Lower lobe of right lung (tissue), 2 donors: ENCODE data around the gene PKNOX2. TPM values are rescaled to one million over a fixed set of nuclear protein-coding genes. Genes with fewer than 3 reads are reported as not detected.

Experiments used
- ATAC-seq, 2 donors: fragments of 200-7000 bp; cut with Tn5 transposase; one replicate each; pipeline ENCODE4 v1.9.1; 2020 to 2022; ENCODE audit warnings: mild to moderate bottlenecking in 2 of 2, moderate library complexity in 2 of 2
- DNase-seq: peaks from one replicate; pipeline ENCODE4 v3.0.0-alpha.2; 2020
- H3K27ac ChIP-seq: fragments of 200-600 bp; one replicate; pipeline ENCODE4 v1.8.0; 2022
- H3K27me3 ChIP-seq: fragments of 200-600 bp; one replicate; pipeline ENCODE4 v1.8.0; 2022; ENCODE audit warnings: low read depth
- H3K36me3 ChIP-seq: fragments of 200-600 bp; one replicate; pipeline ENCODE4 v1.8.0; 2022; ENCODE audit warnings: mild to moderate bottlenecking
- H3K4me1 ChIP-seq: fragments of 200-600 bp; one replicate; pipeline ENCODE4 v1.8.0; 2022
- H3K4me3 ChIP-seq: fragments of 200-600 bp; one replicate; pipeline ENCODE4 v1.8.0; 2022; ENCODE audit warnings: mild to moderate bottlenecking
- H3K9me3 ChIP-seq: fragments of 200-600 bp; one replicate; pipeline ENCODE4 v1.8.0; 2022
- CTCF ChIP-seq: fragments of 200-600 bp; IDR thresholded peaks from one replicate; pipeline ENCODE4 v1.8.0; 2022; ENCODE audit warnings: antibody characterized with exemption, mild to moderate bottlenecking
- intact Hi-C: fragments of 100-400 bp; cut with DNase I; formaldehyde crosslinking; loops from one replicate; pipeline ENCODE4 v1.11.0; 2022
- total RNA-seq: library from RNA; stranded (reverse); fragmentation: NEBNext Ultra II Directional; extraction: Animal tissue kit (Norgen Biotek cat#: 25700); gene quantifications from one replicate; pipeline ENCODE4 v1.2.1, GENCODE V29; 2021
- donor health status: DM: no; HTN: yes; CAD: no; lungs with severe emphysema.

Gene PKNOX2
- total RNA-seq, 1 donor from 2014 or later = 14.4 TPM

- Histone ChIP-seq H3K4me3 (no peak overlapping the region), H3K27ac (no peak overlapping the region), H3K9me3 (no peaks in the 10 kb centered on the region), H3K27me3 (peaks cover 18% of the 10 kb centered on the region), H3K36me3 (no peaks in the 10 kb centered on the region), H3K4me1 (no peaks in the 10 kb centered on the region)
- no peak for DNase-seq
- ATAC-seq = no peak
- no peak for TF ChIP-seq CTCF
- intact Hi-C loops = no loop called here
Measured at GRCh38 chr11:125157953-125158680, 6.4 kb upstream of the PKNOX2 start.

DNA sequence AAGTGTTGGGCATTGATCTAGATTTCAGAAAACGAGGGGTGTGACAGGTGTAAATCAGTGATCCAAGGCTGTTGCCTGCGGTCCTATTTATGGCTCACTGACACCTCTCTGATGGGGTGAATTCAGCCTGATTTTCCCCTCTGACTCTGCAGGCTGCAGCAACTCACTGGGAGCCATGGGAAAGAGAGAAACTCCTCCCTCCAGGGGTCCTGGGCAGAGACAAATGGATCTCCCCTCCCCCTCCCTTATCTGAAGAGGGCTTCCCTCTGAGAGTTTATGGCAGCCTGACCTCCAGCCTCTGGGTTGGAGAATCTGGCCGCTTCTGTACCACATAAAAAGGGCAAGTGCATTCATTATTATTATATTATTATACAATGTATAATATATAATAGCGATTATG, 1.8 kb upstream of the PKNOX2 start:
- ATAC-seq = no peak
- no peaks in the 10 kb centered on the region for H3K9me3 ChIP-seq
- H3K27ac ChIP-seq = no peak overlapping the region
- intact Hi-C loops = no loop called here
- peaks cover 24% of the 10 kb centered on the region for H3K4me1 ChIP-seq
- TF ChIP-seq CTCF = no peak
- no peak for DNase-seq
- no peak overlapping the region for H3K4me3 ChIP-seq
- H3K27me3 ChIP-seq = peaks cover 48% of the 10 kb centered on the region
- H3K36me3 ChIP-seq = no peaks in the 10 kb centered on the region

- no peak for DNase-seq
- intact Hi-C loops = no loop called here
- Histone ChIP-seq H3K27ac (peak overlapping the region; percentile 36), H3K36me3 (no peaks in the 10 kb centered on the region), H3K4me1 (peaks cover 26% of the 10 kb centered on the region), H3K4me3 (no peak overlapping the region), H3K9me3 (no peaks in the 10 kb centered on the region), H3K27me3 (peaks cover 53% of the 10 kb centered on the region)
- ATAC-seq = no peak
- TF ChIP-seq CTCF = no peak
Measured at GRCh38 chr11:125163431-125164063, 1.0 kb upstream of the PKNOX2 start.

DNA sequence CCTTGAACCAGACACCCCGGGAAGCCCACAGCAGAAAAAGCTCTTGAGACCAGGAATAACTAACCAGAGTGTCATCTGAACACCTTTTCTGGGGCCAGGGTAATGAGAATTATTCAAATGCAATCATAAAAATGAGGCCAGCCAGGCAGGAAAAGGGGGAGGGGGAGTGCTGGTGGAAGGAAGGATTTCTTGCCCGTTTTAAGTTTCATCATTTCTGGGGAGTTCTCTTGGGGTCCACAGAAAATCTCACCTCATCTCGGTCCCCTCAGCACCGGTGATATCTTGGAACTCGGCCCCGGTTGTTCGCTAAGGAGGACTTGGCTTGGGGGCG, 495 bp upstream of the PKNOX2 start:
- Histone ChIP-seq H3K27me3 (peaks cover 53% of the 10 kb centered on the region), H3K9me3 (no peaks in the 10 kb centered on the region), H3K4me1 (peaks cover 26% of the 10 kb centered on the region), H3K4me3 (peak overlapping the region; percentile 59), H3K36me3 (no peaks in the 10 kb centered on the region), H3K27ac (peak overlapping the region; percentile 36)
- TF ChIP-seq CTCF = no peak
- intact Hi-C loops = no loop called here
- no peak for DNase-seq
- no peak for ATAC-seq

- Histone ChIP-seq H3K4me1 (peaks cover 26% of the 10 kb centered on the region), H3K4me3 (peak overlapping the region; percentile 59), H3K9me3 (no peaks in the 10 kb centered on the region), H3K27me3 (peaks cover 62% of the 10 kb centered on the region), H3K27ac (peak overlapping the region; percentile 80), H3K36me3 (no peaks in the 10 kb centered on the region)
- no peak for TF ChIP-seq CTCF
- ATAC-seq = peak; percentile 35 to 42
- DNase-seq = no peak
- intact Hi-C loops = no loop called here
Measured at GRCh38 chr11:125165111-125165842, 726 bp downstream of the PKNOX2 start.
